Trophoblast cell (in vitro differentiated cells and primary cell): ENCODE results near the gene CLN5.
A peak's percentile ranks its signal among the peaks of the same experiment; 100 is the strongest.

Experiments used
- DNase-seq, 2 donors: peaks; one replicate each; pipeline ENCODE4 v3.0.0-alpha.2; 2016
- H2AFZ ChIP-seq: 2 replicates; pipeline ENCODE4 v1.6.1; 2013; ENCODE audit warnings: low read length, moderate library complexity, mild to moderate bottlenecking; ENCODE audit not compliant: insufficient read depth, poor library complexity
- H2AK5ac ChIP-seq: 2 replicates; pipeline ENCODE4 v1.6.1; 2013; ENCODE audit warnings: mild to moderate bottlenecking, low read length
- H2BK120ac ChIP-seq: 2 replicates; pipeline ENCODE4 v1.6.1; 2013; ENCODE audit warnings: low read length, mild to moderate bottlenecking, moderate library complexity; ENCODE audit not compliant: insufficient read depth, poor library complexity
- H2BK12ac ChIP-seq: 2 replicates; pipeline ENCODE4 v1.6.1; 2013; ENCODE audit warnings: mild to moderate bottlenecking, low read length, moderate library complexity
- H2BK5ac ChIP-seq: 2 replicates; pipeline ENCODE4 v1.6.1; 2013; ENCODE audit warnings: low read length, low read depth, moderate library complexity, mild to moderate bottlenecking; ENCODE audit not compliant: poor library complexity
- H3K14ac ChIP-seq: 2 replicates; pipeline ENCODE4 v1.6.1; 2013; ENCODE audit warnings: mild to moderate bottlenecking, low read length
- H3K18ac ChIP-seq: 2 replicates; pipeline ENCODE4 v1.6.1; 2013; ENCODE audit warnings: mild to moderate bottlenecking, low read length
- H3K23ac ChIP-seq: 2 replicates; pipeline ENCODE4 v1.6.1; 2013; ENCODE audit warnings: low read length
- H3K27ac ChIP-seq: 2 replicates; pipeline ENCODE4 v1.5.1; 2013; ENCODE audit warnings: low read depth, mild to moderate bottlenecking, inconsistent platforms, low read length, moderate library complexity
- H3K27me3 ChIP-seq: 2 replicates; pipeline ENCODE4 v1.6.1; 2013; ENCODE audit warnings: inconsistent platforms, mild to moderate bottlenecking, low read length, moderate library complexity; ENCODE audit not compliant: insufficient read depth
- H3K36me3 ChIP-seq, 2 experiments: 1 replicate in 1 of 2; 2 replicates in 1 of 2; pipeline ENCODE4 v1.6.1; 2013; ENCODE audit warnings: low read length in 2 of 2, mild to moderate bottlenecking in 2 of 2, moderate library complexity in 1 of 2; ENCODE audit not compliant: insufficient read depth in 2 of 2, control insufficient read depth in 1 of 2
- H3K4ac ChIP-seq: 2 replicates; pipeline ENCODE4 v1.6.1; 2013; ENCODE audit warnings: low read depth, mild to moderate bottlenecking, low read length, moderate library complexity
- H3K4me1 ChIP-seq, 2 experiments: 1 replicate in 1 of 2; 2 replicates in 1 of 2; pipeline ENCODE4 v1.6.1; 2013; ENCODE audit warnings: low read length in 2 of 2, mild to moderate bottlenecking in 2 of 2, moderate library complexity in 1 of 2; ENCODE audit not compliant: insufficient read depth in 2 of 2, control insufficient read depth in 1 of 2
- H3K4me2 ChIP-seq: 2 replicates; pipeline ENCODE4 v1.6.1; 2013; ENCODE audit warnings: inconsistent platforms, mild to moderate bottlenecking, low read length, moderate library complexity
- H3K4me3 ChIP-seq: 2 replicates; pipeline ENCODE4 v1.5.1; 2013; ENCODE audit warnings: mild to moderate bottlenecking, low read depth, low read length, inconsistent platforms
- H3K79me1 ChIP-seq: one replicate; pipeline ENCODE4 v1.6.1; 2013; ENCODE audit warnings: low read length
- H3K79me2 ChIP-seq: 2 replicates; pipeline ENCODE4 v1.6.1; 2013; ENCODE audit warnings: low read length, mild to moderate bottlenecking; ENCODE audit not compliant: control insufficient read depth, insufficient read depth, poor library complexity
- H3K9ac ChIP-seq: 2 replicates; pipeline ENCODE4 v1.6.1; 2013; ENCODE audit warnings: mild to moderate bottlenecking, low read length
- H3K9me3 ChIP-seq: 2 replicates; pipeline ENCODE4 v1.6.1; 2013; ENCODE audit warnings: low read depth, mild to moderate bottlenecking, control low read depth, inconsistent platforms, low read length; ENCODE audit not compliant: insufficient read depth
- H4K12ac ChIP-seq: 2 replicates; pipeline ENCODE4 v1.6.1; 2013; ENCODE audit warnings: low read depth, mild to moderate bottlenecking, low read length, moderate library complexity
- H4K8ac ChIP-seq: 2 replicates; pipeline ENCODE4 v1.6.1; 2013; ENCODE audit warnings: low read depth, mild to moderate bottlenecking, low read length, moderate library complexity
- H4K91ac ChIP-seq: one replicate; pipeline ENCODE4 v1.6.1; 2013; ENCODE audit warnings: low read depth, mild to moderate bottlenecking, low read length, moderate library complexity
- WGBS: extraction: QIAGEN DNeasy Blood & Tissue Kit; methylation state at CpG from one replicate; pipeline ENCODE4 v1.1.7; 2013; ENCODE audit warnings: missing lambda C conversion rate; ENCODE audit not compliant: insufficient read length, insufficient coverage; ENCODE audit errors: extremely low coverage; 5-methylcytosine and 5-hydroxymethylcytosine counted together

The CLN5 gene

DNA sequence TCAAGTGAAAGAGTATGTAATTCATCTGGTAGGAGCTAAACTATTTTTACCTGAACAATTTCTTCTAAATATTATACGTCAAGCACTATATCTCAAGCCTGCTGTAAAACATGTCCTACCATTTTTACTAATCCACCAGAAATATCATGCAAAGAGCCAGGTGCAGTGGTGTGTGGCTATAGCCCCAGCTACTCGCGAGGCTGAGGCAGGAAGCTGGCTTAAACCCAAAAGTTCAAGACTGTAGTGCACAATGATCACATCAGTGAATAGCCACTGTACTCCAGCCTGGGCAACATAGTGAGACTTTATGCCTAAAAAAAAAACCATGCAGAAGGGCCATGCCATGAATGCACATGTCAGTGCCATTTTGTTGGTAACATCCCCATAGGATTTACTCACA is 20.7 kb upstream of the CLN5 start:
- Histone ChIP-seq H2BK120ac (no peak overlapping the region), H2BK5ac (no peak overlapping the region), H3K23ac (no peak overlapping the region), H2AFZ (no peak overlapping the region), H4K8ac (no peak overlapping the region), H3K9me3 (no peaks in the 10 kb centered on the region), H3K18ac (no peak overlapping the region), H4K12ac (no peak overlapping the region), H3K4ac (no peak overlapping the region), H2BK12ac (peak overlapping the region; percentile 2), H3K4me1 (peaks cover 11 to 32% of the 10 kb centered on the region in 2 experiments), H3K79me2 (no peaks in the 10 kb centered on the region), H3K14ac (no peak overlapping the region), H3K9ac (no peak overlapping the region), H2AK5ac (no peak overlapping the region), H3K79me1 (peaks cover 12% of the 10 kb centered on the region), H3K36me3 (no peaks in the 10 kb centered on the region), H4K91ac (no peak overlapping the region), H3K4me2 (no peak overlapping the region), H3K27ac (no peak overlapping the region), H3K4me3 (no peak overlapping the region), H3K27me3 (no peaks in the 10 kb centered on the region)
- no peak for DNase-seq
- WGBS: no CpG with 5 or more reads among the region's 3 CpGs

DNA sequence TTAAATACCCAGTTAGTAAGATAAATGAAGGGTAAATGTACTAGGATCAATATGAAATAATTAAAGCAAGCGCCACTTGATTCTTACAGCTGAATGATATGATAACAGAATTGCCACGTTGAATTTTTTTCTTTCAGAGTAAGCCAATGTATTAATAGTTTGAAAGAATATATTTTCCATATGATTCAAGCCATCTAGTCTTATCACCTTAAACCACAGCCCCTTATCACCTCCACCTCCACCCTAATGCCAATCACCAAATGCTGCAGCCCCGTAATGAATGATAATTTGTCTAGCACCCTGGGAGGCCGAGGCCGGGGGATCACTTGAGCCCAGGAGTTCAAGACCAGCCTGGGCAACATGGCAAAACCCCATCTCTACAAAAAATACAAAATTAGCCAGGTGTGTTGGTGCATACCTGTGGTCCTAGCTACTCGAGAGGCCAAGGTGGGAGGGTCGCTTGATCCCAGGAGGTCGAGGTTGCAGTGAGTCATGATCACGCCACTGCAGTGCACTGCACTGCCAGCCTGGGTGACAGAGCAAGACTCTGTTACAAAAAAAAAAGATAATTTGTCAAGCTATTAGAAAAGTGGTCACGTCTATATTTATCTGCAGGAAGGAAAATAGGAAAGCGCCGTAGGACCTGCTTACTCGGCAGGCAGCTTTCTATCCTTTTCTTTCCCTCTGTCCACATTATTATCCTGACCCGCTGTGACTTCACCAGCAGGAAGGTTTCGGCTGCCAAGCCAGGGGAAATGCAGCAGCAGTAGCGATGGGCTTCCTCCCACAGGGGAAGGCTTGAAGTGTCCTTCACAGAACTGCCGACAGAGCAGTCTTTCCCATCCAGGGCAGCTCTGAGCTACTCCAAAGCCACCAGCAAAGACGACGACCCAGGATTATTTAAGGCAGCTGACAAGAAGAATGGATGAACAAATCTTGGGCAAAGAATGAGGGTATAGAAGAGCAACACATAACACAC is 19.7 kb upstream of the CLN5 start:
- H3K4me2 ChIP-seq: no peak overlapping the region

GRCh38 chr13:76973920-76974617 is 17.8 kb upstream of the CLN5 start:
- Histone ChIP-seq H3K4me2 (no peak overlapping the region), H3K27ac (peak overlapping the region; percentile 80), H3K4ac (no peak overlapping the region), H3K18ac (peak overlapping the region; percentile 61), H3K23ac (no peak overlapping the region), H4K8ac (no peak overlapping the region), H3K4me1 (peaks cover 3 to 20% of the 10 kb centered on the region in 2 experiments), H3K14ac (no peak overlapping the region), H3K9ac (no peak overlapping the region), H3K27me3 (no peaks in the 10 kb centered on the region), H4K91ac (peak overlapping the region; percentile 43), H3K79me1 (peaks cover 9% of the 10 kb centered on the region), H2BK120ac (peak overlapping the region; percentile 73), H2AFZ (no peak overlapping the region), H2BK5ac (peak overlapping the region; percentile 75), H3K36me3 (peaks cover 0 to 2% of the 10 kb centered on the region in 2 experiments), H2BK12ac (peak overlapping the region; percentile 54), H2AK5ac (no peak overlapping the region), H4K12ac (no peak overlapping the region), H3K9me3 (no peaks in the 10 kb centered on the region), H3K4me3 (no peak overlapping the region), H3K79me2 (peaks cover 2% of the 10 kb centered on the region)
- WGBS: no CpG with 5 or more reads among the region's 6 CpGs
- DNase-seq: peak; percentile 81 to 84

More for the DNA sequence above, 19.7 kb upstream of the CLN5 start:
- WGBS: no CpG with 5 or more reads among the region's 19 CpGs
- Histone ChIP-seq H3K18ac (no peak overlapping the region), H2BK120ac (no peak overlapping the region), H3K79me2 (no peaks in the 10 kb centered on the region), H3K9me3 (no peaks in the 10 kb centered on the region), H2AK5ac (no peak overlapping the region), H3K27ac (no peak overlapping the region), H3K9ac (no peak overlapping the region), H3K14ac (no peak overlapping the region), H3K27me3 (no peaks in the 10 kb centered on the region), H3K36me3 (no peaks in the 10 kb centered on the region), H3K4me1 (peaks cover 11 to 31% of the 10 kb centered on the region in 2 experiments), H2AFZ (no peak overlapping the region), H3K4ac (no peak overlapping the region), H2BK12ac (no peak overlapping the region), H4K12ac (no peak overlapping the region), H3K79me1 (peaks cover 12% of the 10 kb centered on the region), H4K91ac (no peak overlapping the region), H3K23ac (no peak overlapping the region), H2BK5ac (no peak overlapping the region), H3K4me3 (no peak overlapping the region), H4K8ac (no peak overlapping the region)
- no peak for DNase-seq

GRCh38 chr13:76974618-76974975 is 17.3 kb upstream of the CLN5 start:
- Histone ChIP-seq H3K4ac (no peak overlapping the region), H3K27ac (peak overlapping the region; percentile 80), H2BK120ac (peak overlapping the region; percentile 73), H3K79me2 (peaks cover 2% of the 10 kb centered on the region), H2BK5ac (peak overlapping the region; percentile 75), H4K12ac (no peak overlapping the region), H2AK5ac (no peak overlapping the region), H3K27me3 (no peaks in the 10 kb centered on the region), H2BK12ac (peak overlapping the region; percentile 54), H3K9ac (no peak overlapping the region), H3K4me2 (no peak overlapping the region), H3K18ac (peak overlapping the region; percentile 61), H4K8ac (no peak overlapping the region), H3K36me3 (peaks cover 0 to 2% of the 10 kb centered on the region in 2 experiments), H4K91ac (peak overlapping the region; percentile 43), H3K4me1 (peaks cover 3 to 17% of the 10 kb centered on the region in 2 experiments), H3K14ac (no peak overlapping the region), H3K9me3 (no peaks in the 10 kb centered on the region), H3K23ac (no peak overlapping the region), H3K79me1 (peaks cover 9% of the 10 kb centered on the region), H3K4me3 (no peak overlapping the region), H2AFZ (no peak overlapping the region)
- peak; percentile 54 to 76 for DNase-seq
- no CpG with 5 or more reads among the region's 3 CpGs for WGBS
